Colonic mucosa (tissue), 4 donors: Measurements from ENCODE around the gene ZNF22. TPM values are rescaled to one million over a fixed set of nuclear protein-coding genes. Genes with fewer than 3 reads are reported as not detected.

ENCODE experiments used
- DNase-seq: peaks from one replicate; pipeline ENCODE4 v3.0.0-alpha.2; 2020
- H3K27ac ChIP-seq: fragments of 200-600 bp; one replicate; pipeline ENCODE4 v1.8.0; 2021
- H3K27me3 ChIP-seq: fragments of 200-600 bp; one replicate; pipeline ENCODE4 v1.8.0; 2021
- H3K36me3 ChIP-seq: fragments of 200-600 bp; one replicate; pipeline ENCODE4 v1.8.0; 2021
- H3K4me1 ChIP-seq: fragments of 200-600 bp; one replicate; pipeline ENCODE4 v1.8.0; 2021; ENCODE audit warnings: mild to moderate bottlenecking
- H3K4me3 ChIP-seq: fragments of 200-600 bp; one replicate; pipeline ENCODE4 v1.8.0; 2021
- H3K9ac ChIP-seq, 2 donors: one replicate each; pipeline ENCODE4 v1.7.0; 2013; ENCODE audit warnings: control low read depth in 2 of 2, low read depth in 2 of 2, low read length in 2 of 2
- H3K9me3 ChIP-seq: fragments of 200-600 bp; one replicate; pipeline ENCODE4 v1.8.0; 2021
- CTCF ChIP-seq: fragments of 200-600 bp; IDR thresholded peaks from one replicate; pipeline ENCODE4 v1.8.0; 2022; ENCODE audit warnings: antibody characterized with exemption, mild to moderate bottlenecking
- intact Hi-C: fragments of 100-400 bp; cut with DNase I; formaldehyde crosslinking; loops from one replicate; pipeline ENCODE4 v1.14.1; 2022
- total RNA-seq, 2 donors: library from RNA; stranded (reverse); fragmentation: NEBNext Ultra II Directional in 1 of 2; extraction: Animal tissue kit (Norgen Biotek cat#: 25700) in 1 of 2; gene quantifications; one replicate each; pipeline ENCODE4 v1.2.1, GENCODE V29; 2021
- donor health status: healthy.
- donor health status: DM: no; HTN: no; CAD: no.
- donor health status: DM: no; HTN: no; CAD: no.

ZNF22 gene
- total RNA-seq, 2 donors from 2014 or later = 16.5 to 17.3 TPM

GRCh38 chr10:44962870-44963738 is 37.6 kb upstream of the ZNF22 start:
- Histone ChIP-seq H3K9ac (peak overlapping the region in 1 of 2 donors; percentile 70), H3K4me1 (peaks cover 4% of the 10 kb centered on the region)

GRCh38 chr10:44963772-44964633 is 36.7 kb upstream of the ZNF22 start:
- Histone ChIP-seq H3K9me3 (no peaks in the 10 kb centered on the region), H3K27me3 (no peaks in the 10 kb centered on the region), H3K4me3 (no peak overlapping the region), H3K27ac (peak overlapping the region; percentile 3), H3K4me1 (peaks cover 4% of the 10 kb centered on the region), H3K9ac (peak overlapping the region; percentile 48 to 70), H3K36me3 (no peaks in the 10 kb centered on the region)
- intact Hi-C loops = no loop called here
- no peak for TF ChIP-seq CTCF
- DNase-seq = peak; percentile 59

More at GRCh38 chr10:44962870-44963738, 37.6 kb upstream of the ZNF22 start:
- no peaks in the 10 kb centered on the region for H3K9me3 ChIP-seq
- no peaks in the 10 kb centered on the region for H3K27me3 ChIP-seq
- intact Hi-C loops = no loop called here
- no peaks in the 10 kb centered on the region for H3K36me3 ChIP-seq
- H3K4me3 ChIP-seq = no peak overlapping the region
- DNase-seq = no peak
- no peak overlapping the region for H3K27ac ChIP-seq
- no peak for TF ChIP-seq CTCF

- no peaks in the 10 kb centered on the region for H3K36me3 ChIP-seq
- intact Hi-C loops = no loop called here
- no peaks in the 10 kb centered on the region for H3K9me3 ChIP-seq
- no peaks in the 10 kb centered on the region for H3K27me3 ChIP-seq
- DNase-seq = no peak
- peak overlapping the region in 1 of 2 donors; percentile 1 for H3K9ac ChIP-seq
- no peak for TF ChIP-seq CTCF
- peaks cover 4% of the 10 kb centered on the region for H3K4me1 ChIP-seq
- H3K27ac ChIP-seq = peak overlapping the region; percentile 24
- no peak overlapping the region for H3K4me3 ChIP-seq
These were observed 35.6 kb upstream of the ZNF22 start for GRCh38 chr10:44965104-44965503.

- Histone ChIP-seq H3K9ac (no peak overlapping the region), H3K36me3 (no peaks in the 10 kb centered on the region), H3K27me3 (no peaks in the 10 kb centered on the region), H3K9me3 (no peaks in the 10 kb centered on the region), H3K4me3 (no peak overlapping the region), H3K27ac (peak overlapping the region; percentile 24), H3K4me1 (peaks cover 1% of the 10 kb centered on the region)
- TF ChIP-seq CTCF = no peak
- intact Hi-C loops = no loop called here
- peak; percentile 17 for DNase-seq
These were observed 35.0 kb upstream of the ZNF22 start for GRCh38 chr10:44965651-44966097.

- Histone ChIP-seq H3K36me3 (no peaks in the 10 kb centered on the region), H3K27ac (peak overlapping the region; percentile 24), H3K4me1 (no peaks in the 10 kb centered on the region), H3K27me3 (no peaks in the 10 kb centered on the region), H3K4me3 (no peak overlapping the region), H3K9me3 (no peaks in the 10 kb centered on the region), H3K9ac (no peak overlapping the region)
- no peak for TF ChIP-seq CTCF
- DNase-seq = peak; percentile 15
- intact Hi-C loops = no loop called here
These were observed 34.5 kb upstream of the ZNF22 start for GRCh38 chr10:44966129-44966815.
